ENCODE data around the gene TSTD2.
"Not testable (repeated sequence)": the region's sequence is repeated elsewhere in the genome, so short reads cannot be mapped to it uniquely, and the experiment has no call there.

Gene TSTD2

DNA sequence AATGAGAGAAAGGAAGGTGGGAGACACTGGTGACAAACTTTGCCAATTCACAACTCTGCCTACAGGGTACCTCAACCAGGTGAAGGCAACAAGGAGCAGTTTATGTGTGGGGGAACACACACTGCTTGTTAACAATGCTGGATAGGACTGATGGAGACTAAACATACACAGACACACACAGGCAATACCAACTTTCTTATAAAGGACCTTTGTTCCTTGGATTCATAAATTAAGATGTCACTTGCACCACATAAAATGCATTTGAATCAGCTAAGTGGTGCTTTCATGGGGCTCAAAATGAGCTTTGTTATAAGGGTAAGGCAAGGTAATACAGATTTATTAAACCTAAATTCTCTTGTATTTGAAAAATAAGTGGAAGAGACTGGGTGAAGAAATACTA, 4.0 kb downstream of the TSTD2 start:
- no peak for DNase-seq

DNA sequence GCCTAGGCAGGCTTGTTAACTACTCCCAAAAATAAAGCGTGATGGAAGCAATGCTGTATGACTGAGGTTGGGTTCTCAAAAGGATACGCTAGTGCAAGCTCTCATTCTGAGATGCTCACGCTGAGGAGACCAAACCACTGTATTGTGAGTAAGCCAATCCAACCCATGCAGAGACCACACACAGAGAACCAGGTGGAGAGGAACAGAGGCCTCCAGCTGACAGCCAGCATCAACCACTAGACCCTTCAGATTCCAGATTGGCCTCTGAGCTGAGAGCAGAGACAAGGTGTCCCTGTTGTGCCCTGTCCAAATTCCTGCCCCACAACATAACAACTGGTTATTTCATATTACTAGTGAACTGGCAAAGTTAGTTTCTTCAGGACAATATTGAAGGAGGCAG, 4.5 kb downstream of the TSTD2 start:
- DNase-seq, result no peak

- DNase-seq, result no peak
Measured at GRCh38 chr9:97627624-97628023, 5.5 kb downstream of the TSTD2 start.

DNA sequence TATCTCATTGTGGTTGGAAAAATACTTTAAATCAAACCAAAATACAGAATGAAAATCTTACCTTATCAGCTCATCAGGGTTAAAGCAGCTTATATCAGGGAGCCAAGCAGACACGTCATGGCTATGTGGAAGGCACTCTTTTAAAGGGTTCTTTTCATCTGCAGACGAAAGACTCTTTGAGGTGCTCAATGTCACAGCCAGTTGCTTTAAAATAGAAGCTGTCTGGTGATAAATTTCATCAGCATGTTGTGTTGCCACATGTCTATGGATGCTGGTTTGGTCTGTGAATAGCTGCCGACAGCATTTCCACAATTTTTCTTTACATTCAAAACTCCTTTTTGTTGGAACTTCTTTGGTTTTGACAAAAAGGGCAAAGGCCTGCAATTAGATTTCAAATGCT, 7.5 kb downstream of the TSTD2 start:
- DNase-seq, result no peak

- no peak for DNase-seq
Measured at GRCh38 chr9:97623946-97624345, 9.2 kb downstream of the TSTD2 start.

DNA sequence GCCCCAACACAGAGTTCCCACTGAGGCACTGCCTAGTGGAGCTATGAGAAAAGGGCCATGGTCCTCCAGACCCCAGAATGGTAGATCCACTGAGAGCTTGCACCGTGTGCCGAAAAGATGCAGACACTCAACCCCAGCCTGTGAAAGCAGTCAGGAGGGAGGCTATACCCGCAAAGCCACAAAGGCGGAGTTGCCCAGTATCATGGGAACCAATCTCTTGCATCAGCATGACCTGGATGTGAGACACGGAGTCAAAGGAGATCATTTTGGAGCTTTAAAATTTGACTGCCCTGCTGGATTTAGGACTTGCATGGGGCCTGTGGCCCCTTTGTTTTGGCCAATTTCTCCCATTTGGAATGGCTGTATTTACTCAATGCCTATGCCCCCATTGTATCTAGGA, 10.7 kb downstream of the TSTD2 start:
- DNase-seq, result not testable (repeated sequence)

DNA sequence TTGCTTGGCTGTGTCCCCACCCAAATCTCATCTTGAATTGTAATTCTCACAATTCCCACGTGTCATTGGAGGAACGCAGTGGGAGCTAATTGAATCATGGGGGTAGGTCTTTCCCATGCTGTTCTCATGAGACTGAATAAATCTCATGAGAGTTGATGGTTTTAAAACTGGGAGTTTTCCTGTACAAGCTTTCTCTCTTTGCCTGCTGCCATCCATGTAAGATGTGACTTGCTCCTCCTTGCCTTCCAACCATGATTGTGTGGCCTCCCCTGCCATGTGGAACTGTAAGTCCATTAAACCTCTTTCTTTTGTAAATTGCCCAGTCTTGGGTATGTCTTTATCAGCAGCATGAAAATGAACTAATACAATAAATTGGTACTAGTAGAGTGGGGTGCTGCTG, 13.1 kb downstream of the TSTD2 start:
- not testable (repeated sequence) for DNase-seq

DNA sequence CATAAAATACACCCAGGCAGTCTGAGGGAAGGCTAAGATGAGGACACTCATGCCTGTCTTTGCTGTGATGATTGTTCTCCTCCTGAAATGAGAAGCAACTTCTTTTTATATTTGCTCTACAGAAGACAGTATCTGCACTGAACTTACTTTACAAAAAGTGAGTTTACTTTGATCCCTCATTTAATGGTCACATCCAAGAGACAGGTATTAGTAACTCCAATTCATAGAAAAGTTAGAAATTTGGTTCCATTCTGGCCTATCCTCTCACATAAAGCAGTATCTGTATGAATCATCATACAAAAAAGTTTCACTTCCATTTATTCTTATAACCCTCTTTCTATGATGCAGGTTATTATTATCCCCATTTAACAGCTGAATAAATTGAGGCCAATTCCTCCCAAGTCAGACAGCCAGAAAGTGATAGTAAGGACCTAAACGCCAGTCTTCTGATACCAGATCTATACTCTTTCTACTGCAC, 15.2 kb downstream of the TSTD2 start:
- no peak for DNase-seq

- peak in 2 of 4 experiments; percentile 12 for DNase-seq
Measured at GRCh38 chr9:97615439-97616072, 17.6 kb downstream of the TSTD2 start.

DNA sequence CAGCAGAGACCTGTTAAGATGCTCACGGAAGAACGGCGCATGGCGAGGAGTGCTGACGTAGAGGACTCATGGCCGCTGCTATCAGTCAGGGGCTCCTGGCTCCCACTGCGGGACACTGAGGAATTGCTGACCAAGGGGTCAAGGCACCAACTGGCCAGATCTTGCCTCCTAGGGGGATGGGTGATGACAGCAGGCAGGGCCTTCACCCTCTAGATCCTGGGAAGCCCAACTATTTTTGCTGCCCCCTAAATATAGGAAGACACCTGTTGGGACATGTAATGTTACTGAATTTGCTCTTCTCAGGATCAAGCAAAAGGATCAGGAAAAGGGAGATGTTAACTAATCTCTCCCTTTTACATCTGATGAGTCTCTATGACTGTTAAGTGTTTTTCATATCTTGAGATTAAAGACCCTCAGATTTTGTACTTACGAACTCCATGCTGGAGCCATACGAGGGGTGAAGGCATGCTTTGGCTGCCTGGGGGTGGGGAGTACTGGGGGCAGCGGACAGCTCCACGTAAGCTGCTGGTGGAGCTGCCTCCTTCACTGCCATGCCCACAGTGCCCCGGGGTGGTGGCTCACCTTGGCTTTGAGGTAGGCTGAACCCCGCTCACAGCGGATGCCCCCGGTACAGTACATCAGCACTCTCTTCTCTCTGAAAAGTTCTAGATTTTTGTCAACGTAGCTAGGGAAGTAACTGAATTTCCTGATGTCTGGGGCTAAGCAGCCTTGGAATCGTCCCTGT, 28.1 kb downstream of the TSTD2 start:
- no peak for DNase-seq

DNA sequence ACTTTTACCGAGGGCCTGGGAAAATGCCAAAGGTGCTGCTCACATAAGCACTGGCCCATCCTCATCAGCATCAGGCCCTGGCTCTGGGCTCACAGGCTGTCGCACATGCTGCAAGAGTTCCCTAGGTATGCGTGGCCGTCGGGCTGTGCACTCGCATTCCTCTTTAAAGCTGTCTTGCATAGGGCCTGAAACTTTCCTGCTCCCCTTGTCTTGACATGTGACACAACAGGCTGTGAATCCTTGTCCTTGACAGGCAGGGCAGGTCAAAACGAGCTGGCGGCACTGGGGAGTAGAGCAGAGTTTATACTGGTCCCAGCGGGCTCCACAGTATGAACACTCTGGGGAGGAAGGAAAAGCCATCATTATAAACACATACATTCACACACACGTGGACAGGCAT, 30.7 kb downstream of the TSTD2 start:
- DNase-seq, result no peak

- no peak for DNase-seq
Measured at GRCh38 chr9:97601228-97601898, 31.8 kb downstream of the TSTD2 start.

- no peak for DNase-seq
Measured at GRCh38 chr9:97600531-97601227, 32.5 kb downstream of the TSTD2 start.

DNA sequence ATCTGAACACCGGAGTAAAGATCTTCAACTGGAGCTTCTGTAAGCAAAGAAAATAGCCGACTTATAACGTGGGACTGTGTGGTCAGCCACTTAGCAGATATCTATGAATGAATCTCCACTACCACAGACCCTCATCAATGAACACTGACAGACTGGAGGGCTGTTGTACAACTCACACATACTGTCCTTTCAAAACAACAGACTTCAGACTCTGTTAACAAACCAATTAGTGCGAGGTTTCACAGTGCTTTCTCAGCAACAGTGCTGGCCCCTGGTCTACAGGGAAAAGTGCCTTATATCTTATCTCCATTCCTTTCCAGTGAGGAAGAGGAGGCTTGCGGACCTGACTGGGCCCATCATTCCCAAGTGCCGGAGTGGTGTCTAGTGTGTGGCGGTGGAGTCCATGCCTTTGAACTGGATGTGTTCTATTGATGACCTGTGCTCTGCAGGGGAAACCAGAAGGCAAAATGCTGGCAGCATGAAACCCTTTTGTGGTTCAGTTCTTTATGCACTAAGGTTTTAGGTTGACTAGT, 33.8 kb downstream of the TSTD2 start:
- no peak for DNase-seq

GRCh38 chr9:97598461-97599288, 34.5 kb downstream of the TSTD2 start:
- DNase-seq, result peak in 3 of 4 experiments; percentile 19 to 42 (median 26)

GRCh38 chr9:97596906-97597305, 36.3 kb downstream of the TSTD2 start:
- DNase-seq, result no peak

DNA sequence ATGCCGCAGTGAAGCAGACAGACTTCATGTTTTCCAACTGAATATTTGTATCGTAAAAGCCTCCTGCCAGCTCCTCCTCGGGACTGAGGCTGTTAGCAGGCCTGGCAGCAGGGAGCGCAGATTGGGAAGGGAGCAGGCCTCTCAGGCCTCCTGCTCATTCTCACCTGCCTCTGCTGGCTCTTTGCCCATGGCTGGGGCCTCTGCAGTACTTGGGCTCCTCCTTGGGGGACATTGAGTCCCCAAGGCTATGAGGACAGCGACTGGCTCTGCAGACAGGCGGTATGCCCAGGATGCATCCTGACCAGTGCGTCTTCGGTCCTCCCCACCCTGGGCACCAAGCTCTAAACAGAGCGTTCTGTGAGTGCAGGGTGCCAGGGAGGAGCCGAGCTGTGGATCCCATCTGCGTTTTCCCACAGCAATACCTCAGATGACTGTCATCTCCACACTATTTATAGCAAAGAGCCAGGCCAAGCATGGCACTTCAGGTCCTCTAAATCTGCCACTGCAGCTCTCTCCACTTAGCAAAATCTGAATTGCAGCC, 38.7 kb downstream of the TSTD2 start:
- DNase-seq, result no peak

GRCh38 chr9:97593960-97594359, 39.2 kb downstream of the TSTD2 start:
- no peak for DNase-seq

DNA sequence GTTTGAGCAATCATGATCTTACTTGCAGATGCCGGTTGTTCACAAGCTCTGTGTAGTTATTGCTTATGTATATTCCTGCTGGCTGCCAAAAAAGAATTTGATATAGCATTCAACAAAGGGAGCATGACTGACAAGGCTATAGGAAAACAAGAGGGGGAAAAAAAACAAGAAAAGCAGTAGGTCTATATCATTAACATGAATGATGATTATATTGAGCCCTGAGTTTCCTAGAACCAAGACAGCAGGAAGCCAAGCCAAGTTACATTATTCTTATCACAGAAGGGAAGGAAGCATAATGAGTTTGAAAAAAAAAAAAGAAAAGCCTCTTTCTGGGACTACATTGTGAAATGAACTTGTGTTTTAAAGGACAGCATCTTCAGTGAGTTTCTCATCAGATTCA, 41.0 kb downstream of the TSTD2 start:
- no peak for DNase-seq

GRCh38 chr9:97591535-97591934, 41.6 kb downstream of the TSTD2 start:
- DNase-seq, result no peak

- DNase-seq, result not testable (repeated sequence)
Measured at GRCh38 chr9:97586909-97587308, 46.3 kb downstream of the TSTD2 start.

- DNase-seq, result not testable (repeated sequence)
Measured at GRCh38 chr9:97584778-97585177, 48.4 kb downstream of the TSTD2 start.

Measured in activated naive CD4-positive, alpha-beta T cell (primary cell).